GM04504 (cell line): ENCODE measurements around the gene FOXL2.
"Not testable (repeated sequence)": the region's sequence is repeated elsewhere in the genome, so short reads cannot be mapped to it uniquely, and the experiment has no call there.

ENCODE experiments used
- DNase-seq: peaks from one replicate; pipeline ENCODE4 v3.0.0-alpha.2; 2012; ENCODE audit warnings: low read depth

The FOXL2 gene

GRCh38 chr3:138933068-138933668 is 13.8 kb downstream of the FOXL2 start:
- no peak for DNase-seq

DNA sequence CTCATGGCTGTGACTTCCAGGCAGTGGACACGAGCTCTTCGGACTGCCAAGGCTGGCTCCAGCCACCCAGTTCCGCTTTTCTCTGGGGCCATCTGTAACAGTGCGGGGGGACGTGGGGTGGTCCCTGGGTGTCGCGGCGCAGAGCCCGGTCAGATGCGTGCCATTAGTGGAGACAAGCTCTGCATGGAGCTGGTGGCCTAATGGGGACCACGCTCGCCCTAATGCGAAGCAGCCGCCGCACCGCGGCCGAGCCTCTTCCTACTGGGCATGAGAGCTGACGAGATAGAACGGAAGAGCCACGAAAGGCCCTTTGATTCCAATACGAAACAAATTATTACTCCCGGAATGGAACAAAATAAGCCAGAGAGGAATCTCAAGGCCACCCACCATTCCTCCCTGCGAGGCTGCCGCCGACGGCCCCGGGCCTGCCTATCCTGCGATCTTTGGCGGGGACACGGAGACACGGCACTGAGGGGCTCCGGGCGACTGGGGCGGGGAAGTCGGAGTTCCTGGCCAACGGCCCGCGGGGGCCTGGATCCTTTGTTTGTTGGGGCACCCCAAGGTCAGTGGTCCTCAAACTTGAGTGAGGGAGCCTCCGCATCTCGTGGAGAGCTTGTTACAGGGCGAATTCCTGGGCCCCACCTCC is 18.1 kb downstream of the FOXL2 start:
- DNase-seq = no peak

DNA sequence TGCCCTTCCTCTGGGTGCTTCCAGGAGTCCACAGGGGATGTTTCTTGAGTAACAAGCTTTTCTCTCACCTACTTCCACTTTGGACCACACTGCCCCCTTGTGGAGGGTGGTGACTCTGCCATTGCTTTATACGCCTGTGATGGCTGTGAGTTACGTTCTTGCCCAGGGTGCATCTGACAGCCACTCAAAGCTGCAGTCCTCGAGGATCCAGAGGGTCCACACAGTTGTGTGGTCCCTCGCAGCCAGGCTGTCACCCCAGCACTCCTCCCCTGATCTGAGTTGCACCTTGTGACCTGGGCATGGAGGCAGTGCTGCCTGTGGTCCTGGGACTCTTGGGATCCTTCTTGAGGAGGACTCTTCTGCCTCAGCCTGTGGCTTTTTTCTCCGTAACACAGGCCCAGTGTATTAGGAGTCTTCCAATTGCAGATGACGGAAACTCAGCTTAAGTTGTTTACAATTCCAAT is 23.4 kb downstream of the FOXL2 start:
- DNase-seq = peak; percentile 67

DNA sequence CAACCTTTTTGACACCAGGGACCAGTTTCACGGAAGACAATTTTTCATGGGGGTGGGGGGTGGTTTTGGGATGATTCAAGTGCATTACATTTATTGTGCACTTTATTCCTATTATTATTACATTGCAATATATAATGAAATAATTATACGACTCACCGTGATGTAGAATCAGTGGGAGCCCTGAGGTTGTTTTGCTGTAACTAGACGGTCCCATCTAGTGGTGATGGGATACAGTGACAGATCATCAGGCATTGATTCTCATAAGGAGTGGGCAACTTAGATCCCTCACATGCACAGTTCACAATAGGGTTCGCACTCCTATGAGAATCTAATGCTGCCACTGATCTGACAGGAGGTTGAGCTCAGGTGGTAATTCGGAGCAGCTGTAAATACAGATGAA is 24.5 kb downstream of the FOXL2 start:
- DNase-seq = not testable (repeated sequence)

DNA sequence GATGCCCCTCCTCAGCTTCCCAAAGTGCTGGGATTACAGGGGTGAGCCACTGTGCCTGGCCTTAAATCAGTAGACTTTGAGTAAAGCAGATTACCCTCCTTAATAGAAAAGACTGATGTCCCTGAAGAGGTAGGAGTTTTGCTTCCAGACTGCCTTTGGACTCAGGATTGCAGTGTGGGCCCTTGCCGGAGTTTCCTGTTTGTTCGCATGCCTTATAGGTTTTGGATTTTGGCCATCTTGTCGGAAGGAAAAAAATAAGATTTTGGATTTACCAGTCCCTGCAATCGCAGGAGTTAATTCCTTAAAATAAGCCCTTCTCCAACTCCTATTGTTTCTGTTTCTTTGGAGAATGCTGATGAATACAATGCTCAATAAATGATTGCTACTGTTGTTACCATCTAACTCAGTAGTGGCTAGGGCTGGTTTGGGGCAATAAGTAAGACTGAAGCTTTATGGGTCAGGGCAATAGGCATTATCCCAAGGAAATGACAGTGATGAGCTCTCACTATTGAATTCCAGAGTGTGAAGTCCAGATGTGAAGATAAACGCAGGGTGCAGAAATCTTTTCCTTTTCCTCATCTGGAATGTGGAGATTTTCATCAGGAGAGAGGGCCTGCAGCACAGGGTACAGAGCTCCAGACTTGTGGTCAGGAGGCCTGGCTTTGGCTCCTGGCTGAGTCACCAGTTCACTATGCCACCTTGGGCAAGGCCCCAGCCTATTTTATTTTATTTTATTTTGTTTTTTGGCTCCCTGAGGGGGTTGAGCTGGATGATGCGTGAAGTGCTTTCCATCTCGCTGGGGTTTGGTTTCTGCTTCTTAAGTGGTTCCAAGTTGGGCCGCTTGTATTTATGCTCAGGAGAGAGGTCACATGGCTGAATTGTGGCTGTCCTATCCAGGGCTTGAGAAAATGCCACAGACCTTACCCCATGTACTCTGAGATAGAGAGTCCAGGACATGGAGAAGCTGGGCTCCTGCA is 25.3 kb downstream of the FOXL2 start:
- peak; percentile 86 for DNase-seq

GRCh38 chr3:138919325-138919724 is 27.6 kb downstream of the FOXL2 start:
- no peak for DNase-seq

DNA sequence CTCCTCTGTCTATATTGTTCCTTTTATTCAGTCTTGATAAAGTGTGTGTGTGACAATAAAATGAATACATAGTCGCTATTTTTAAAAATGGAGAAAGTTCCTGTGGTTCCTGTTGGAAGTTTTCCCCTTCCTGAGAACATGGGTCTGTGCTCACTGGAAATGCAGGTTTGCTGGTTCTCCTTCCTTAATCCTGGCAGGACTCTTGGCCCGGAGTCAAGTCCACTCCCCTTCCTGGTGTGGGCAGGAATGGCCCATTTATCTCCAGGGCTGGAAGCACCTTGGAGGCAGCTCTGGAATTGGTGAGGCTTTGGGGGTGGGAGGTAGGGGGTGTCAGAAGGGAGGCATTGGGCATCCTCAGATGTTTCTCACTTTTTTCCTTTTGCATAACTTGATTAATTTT is 30.1 kb downstream of the FOXL2 start:
- DNase-seq = no peak

DNA sequence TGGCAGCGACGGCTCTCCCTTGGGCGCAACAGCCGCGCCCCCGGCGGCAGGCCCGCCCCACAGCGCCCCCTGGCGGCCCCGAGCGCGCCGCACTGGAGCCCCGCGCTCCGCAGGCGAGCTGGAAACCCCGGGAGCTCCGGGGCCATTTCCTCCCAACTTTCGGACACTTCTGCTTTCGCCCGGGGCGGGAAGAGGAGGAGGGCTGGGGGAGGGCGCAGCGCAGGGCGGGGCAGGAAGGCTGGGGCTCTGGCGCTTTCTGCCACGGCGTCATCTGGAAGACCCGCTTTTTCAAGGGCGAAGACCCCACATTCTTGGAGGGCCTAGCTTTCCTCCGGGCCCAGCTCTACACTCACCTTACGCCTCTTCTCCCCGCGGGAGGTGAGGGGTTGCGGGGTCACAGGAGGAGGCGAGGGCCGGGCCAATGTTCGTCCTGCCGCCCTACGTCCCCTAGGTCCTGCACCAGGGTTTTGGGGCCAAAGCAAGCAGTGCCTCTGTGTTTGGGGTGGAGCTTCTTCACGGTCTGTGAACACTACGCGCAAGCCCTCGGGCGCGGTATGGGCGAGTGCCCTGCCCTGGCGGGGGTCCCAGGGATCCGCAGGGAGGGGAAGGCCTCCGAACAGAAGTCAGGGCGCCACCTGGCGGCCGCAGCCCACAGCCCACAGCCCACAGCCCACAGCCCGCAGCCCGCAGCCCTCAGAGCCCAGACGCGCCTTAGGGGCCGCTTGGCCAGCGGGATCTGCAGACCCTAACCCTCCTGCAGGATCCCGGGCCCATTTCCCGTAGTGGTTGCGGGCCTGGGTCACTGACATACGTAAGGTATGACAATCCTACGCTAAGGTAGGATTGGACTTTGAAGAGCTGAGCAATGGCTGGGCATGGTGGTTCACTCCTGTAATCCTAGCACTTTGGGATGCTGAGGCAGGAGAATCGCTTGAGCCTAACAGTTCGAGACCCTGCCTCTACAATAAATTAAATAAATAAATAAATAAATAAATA is 31.1 kb downstream of the FOXL2 start:
- DNase-seq = peak; percentile 76

DNA sequence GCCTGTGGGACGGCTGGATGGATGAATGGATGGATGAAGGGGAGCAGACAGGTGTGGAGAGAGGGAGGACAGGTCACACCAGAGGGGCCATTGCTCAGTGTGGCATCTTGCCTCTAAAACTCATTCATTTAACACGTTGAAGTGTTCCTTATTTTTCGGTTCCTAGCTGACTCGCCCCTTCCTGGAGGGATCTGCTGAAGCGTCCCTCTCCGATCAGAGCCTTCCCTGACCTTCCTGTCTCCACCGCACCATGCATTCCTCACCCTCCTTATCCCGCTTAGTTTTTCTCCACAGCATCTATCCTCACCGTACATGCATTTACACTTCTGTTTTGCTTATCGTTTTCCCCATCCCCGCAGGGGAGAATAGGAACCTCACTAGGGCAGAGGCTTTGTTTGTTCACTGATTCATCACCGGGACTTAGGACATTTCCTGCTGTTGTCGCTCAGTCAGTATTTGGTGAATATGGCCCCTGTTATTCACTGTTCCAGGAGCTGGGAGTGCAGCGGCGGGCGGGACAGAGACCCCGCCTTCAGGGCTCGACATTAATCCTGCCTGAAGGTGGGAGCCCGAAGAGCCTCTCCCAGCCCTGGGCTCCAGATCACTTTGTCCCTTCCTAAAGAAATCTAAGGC is 32.0 kb downstream of the FOXL2 start:
- peak; percentile 17 for DNase-seq

- no peak for DNase-seq
Measured at GRCh38 chr3:138913766-138914165, 33.2 kb downstream of the FOXL2 start.

DNA sequence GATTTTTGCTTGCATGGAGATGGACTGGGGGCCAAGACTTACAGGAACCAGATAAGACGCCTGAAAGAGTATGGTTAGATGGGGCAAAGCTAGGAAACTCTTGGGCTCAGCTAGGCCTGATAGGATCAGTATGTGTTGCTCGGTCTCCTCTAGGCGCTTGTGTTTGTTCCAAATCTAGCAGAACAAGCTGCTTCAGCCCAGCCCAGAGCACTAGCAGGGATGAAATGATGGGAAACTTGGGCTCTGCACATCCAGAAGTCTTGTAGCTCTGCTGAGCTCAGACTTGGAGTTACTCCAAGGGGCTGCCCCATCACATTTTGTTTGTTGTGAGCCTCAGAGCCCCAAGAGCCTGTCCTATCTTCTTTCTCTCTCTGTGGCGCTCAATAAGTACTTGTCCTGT is 34.7 kb downstream of the FOXL2 start:
- no peak for DNase-seq

DNA sequence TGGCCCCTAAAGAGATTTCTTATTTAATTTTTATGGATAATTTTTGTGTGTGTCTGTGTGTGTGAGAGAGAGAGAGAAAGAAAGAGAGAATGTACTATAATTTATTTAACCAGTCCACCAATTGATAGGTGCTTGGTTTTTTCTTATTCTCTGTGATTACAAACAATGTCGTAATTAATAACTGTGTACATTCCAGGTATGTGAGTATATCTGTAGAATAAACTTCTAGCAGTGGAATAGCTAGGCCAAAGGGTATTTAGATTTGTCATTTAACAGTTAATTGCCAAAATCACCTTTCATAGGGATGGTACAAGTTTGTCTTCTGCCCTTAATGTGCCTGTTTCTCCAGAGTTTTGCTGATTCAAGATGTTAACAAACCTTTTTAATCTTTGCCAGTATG is 35.3 kb downstream of the FOXL2 start:
- DNase-seq = no peak

GRCh38 chr3:138909904-138910303 is 37.0 kb downstream of the FOXL2 start:
- DNase-seq = no peak

DNA sequence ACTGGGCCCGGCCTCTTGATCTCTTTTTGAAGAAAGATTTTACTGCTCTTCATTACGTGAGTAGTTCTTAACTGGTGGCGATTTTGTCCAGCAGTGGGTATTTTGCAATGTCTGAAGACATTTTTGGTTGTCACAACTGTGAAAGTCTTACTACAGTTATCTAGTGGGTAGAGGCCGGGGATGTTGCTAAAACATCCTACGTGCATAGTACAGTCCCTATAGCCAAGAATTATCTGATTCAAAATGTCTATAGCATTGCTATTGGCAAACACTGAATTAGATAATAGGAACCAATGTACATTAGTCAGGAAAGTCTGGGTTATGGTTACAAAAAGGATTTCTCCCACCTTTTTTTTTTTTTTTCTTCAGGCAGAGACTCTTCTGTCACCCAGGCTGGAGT is 38.1 kb downstream of the FOXL2 start:
- DNase-seq = no peak

GRCh38 chr3:138907539-138907938 is 39.4 kb downstream of the FOXL2 start:
- no peak for DNase-seq

GRCh38 chr3:138902171-138902570 is 44.8 kb downstream of the FOXL2 start:
- DNase-seq = no peak

DNA sequence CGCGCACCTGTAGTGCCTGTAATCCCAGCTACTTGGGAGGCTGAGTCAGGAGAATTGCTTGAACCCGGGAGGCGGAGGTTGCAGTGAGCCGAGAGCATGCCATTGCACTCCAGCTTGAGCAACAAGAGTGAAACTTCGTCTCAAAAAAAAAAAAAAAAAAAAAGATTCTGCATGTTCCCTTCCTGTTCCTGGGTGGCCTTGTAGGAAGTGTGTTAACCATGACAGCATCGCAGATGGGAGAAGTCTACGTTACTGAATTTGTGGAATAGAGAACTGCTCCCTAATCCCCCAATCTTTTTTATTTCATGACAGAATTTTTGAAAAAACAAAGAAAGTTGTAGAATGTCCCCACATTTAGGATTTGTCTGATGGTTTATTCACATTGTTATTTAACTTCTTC is 45.4 kb downstream of the FOXL2 start:
- no peak for DNase-seq

DNA sequence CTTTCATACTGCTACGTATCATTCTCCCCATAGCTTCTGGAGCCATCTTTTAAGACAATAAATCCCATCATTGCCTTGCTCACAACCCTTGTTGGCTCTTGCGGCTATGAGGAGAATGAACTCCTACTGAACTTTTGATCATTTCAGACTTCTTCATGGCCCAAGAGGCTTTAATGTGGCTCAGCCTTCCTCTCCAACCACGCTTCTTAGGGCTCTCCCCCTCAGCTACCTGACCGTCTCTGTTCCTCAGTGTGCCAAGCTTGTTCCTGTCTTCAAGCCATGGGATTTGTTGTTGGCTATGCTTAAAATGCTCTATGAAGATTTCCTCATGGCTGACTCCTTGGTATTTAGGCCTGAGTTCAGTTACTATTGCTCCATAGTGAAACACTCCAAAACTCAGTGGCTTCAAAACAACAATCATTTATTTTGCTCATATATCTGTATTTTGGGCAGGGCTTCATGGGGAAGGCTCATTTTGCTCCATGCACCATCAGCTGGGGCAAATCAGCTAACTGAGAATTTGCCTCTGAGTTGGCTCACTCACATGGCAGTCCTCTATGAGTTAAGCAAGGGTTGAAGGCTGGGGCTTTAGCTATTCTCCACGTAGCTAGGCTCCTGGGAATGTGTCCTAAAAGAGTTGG is 47.5 kb downstream of the FOXL2 start:
- DNase-seq = no peak

DNA sequence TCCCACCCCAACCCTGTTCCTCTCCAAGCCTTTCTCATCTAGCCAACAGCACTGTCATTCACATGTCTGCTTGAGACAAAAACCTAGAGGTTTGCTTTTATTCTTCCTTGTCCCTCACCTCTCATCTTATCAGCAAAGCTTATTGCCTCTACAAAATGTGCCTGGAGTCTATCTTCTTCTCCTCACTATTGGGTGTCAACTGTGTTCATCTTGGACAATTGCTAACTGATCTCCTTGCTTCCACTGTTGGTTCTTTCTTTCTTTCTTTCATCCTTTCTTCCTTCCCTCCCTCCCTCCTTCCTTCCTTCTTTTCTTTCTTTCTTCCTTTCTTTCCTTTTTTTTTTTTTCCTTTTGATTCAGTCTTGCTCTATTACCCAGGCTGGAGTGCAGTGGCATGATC is 48.2 kb downstream of the FOXL2 start:
- no peak for DNase-seq

DNA sequence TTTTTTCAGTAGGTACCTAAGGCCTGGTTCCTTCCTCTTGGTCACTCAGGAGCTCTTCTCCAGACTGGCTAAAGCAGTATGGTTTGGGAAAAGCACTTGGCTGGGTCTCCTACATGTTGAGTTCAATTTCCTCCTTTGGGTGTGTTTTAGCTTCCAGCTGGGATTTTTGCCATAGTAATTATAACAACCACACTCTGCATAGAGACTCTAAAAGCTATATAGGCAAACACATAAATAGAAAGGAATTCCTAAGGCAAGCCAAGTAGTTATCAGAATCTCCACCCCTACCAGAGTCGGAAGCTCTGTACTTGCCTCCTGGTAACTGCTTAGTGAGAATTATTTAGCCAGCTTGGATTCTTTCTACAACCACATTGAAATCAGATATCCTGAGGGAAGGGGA is 48.6 kb downstream of the FOXL2 start:
- peak; percentile 60 for DNase-seq
